LNCAP (cell line): ENCODE results near the gene ERICH6B.

ENCODE experiments used
- TF ChIP-seq, protein P1 (sequence below): fragments of 450-650 bp; IDR thresholded peaks from 2 replicates; pipeline ENCODE4 v1.5.1; 2017; ENCODE audit warnings: mild to moderate bottlenecking

ERICH6B gene

DNA sequence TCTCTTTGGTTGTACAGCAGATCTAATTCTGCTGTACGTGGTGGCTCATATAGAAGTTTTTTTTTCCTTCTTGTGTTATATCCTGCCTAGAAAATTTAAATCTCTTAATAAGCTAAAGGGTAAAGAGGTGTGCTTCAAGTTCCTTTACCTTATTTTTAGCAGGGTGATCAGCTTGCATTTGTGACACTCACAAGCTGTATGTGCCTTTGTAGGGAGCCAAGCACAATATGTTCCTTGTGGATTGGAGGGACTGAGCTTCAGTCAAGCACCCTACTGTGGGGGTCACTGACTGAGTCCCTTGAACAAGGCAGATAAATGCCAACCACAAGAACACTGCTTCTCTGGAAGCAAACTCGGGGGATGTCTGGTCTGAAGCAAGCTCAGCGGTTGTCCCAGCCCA, 12.6 kb upstream of the ERICH6B start:
- TF ChIP-seq, protein P1, sequence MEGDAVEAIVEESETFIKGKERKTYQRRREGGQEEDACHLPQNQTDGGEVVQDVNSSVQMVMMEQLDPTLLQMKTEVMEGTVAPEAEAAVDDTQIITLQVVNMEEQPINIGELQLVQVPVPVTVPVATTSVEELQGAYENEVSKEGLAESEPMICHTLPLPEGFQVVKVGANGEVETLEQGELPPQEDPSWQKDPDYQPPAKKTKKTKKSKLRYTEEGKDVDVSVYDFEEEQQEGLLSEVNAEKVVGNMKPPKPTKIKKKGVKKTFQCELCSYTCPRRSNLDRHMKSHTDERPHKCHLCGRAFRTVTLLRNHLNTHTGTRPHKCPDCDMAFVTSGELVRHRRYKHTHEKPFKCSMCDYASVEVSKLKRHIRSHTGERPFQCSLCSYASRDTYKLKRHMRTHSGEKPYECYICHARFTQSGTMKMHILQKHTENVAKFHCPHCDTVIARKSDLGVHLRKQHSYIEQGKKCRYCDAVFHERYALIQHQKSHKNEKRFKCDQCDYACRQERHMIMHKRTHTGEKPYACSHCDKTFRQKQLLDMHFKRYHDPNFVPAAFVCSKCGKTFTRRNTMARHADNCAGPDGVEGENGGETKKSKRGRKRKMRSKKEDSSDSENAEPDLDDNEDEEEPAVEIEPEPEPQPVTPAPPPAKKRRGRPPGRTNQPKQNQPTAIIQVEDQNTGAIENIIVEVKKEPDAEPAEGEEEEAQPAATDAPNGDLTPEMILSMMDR = no peak

DNA sequence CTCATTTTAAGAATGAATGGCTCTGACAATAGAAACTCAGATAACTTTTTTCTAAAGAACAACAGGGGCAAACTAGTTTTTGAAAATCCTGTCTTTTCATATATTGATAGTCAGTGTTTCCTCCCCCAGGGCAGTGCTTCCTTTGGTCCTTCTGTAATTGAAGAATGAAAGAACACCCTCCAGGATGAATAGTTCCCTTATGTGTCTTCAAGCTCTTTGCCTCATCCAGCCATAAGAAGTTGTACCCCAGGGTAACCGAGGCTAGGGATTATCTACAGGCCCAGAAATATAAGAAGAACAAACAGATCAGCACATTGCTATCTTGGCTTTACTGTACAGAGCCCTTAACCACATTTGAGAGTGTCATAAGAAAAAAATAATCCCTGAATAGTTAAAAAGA, 12.1 kb upstream of the ERICH6B start:
- TF ChIP-seq, protein P1 = no peak

DNA sequence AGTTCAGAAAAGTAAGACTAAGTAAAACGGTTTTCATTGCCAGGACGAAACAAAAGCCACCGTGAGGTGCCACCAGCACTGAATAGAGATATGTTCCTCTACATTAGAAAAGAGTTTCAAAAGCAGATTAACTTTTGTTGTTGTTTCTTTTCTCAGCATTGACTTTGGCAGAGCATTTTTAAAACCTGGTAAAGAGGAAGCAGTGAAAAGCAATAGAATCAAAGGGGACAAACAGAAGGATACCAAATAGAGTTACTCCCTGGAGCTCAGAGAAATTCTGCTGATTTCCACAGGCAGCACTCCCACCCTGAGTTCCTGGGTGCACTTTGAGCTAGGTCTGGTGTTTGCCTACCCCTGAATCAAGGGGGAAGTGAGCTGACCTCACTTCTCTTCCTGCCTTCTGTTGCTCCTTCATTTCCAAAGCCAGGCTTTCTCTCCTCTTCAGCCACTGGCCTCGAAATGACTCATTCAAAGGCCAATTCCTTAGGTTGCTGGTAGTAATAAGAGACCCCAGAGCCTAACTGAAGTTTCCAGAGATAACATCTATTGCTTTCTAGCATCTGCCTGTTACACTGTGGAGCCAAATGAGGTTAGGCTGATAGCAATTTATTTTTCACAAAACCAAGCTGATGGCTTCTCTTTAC, 11.3 kb upstream of the ERICH6B start:
- TF ChIP-seq, protein P1 = no peak

DNA sequence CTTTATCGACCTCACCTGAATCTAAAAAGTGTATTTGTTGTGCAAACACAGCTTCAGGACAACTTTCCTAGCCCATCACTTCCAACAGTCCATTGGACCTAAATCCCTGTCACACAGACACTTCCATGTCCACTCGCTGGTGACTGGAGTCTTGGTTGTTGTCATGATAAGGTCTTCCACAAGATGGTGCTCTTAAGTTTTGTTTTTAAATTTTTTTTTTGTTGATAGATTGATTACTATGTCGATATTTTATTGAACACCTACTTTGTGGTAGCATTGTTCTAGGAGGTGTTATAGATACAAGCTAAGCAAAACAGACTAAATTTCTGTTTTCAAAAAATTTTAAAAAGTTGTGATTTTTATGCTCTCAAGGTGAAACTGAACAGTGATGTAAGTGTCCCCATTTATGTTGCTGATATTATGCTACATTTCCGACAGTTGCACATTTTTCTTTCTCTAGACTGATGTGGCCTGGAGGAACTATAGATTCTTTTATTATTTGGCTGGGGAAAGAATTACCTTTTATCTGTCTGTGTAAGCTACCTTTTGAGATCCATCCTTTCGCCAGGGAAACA, 8.1 kb upstream of the ERICH6B start:
- TF ChIP-seq, protein P1 = peak; percentile 52

DNA sequence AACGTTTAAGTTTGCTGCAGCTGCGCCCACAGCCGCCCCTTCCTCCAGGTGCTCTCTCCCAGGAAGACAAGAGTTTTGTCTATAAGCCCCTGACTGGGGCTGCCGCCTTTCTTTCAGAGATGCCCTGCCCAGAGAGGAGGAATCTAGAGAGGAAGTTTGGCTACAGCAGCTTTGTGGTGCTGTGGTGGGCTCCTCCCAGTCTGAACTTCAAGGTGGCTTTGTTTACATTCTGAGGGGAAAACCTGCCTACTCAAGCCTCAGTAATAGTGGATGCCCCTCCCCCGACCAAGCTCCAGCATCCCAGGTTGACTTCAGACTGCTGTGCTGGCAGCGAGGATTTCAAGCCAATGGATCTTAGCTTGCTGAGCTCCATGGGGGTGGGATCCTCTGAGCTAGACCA, 6.4 kb upstream of the ERICH6B start:
- TF ChIP-seq, protein P1 = no peak

DNA sequence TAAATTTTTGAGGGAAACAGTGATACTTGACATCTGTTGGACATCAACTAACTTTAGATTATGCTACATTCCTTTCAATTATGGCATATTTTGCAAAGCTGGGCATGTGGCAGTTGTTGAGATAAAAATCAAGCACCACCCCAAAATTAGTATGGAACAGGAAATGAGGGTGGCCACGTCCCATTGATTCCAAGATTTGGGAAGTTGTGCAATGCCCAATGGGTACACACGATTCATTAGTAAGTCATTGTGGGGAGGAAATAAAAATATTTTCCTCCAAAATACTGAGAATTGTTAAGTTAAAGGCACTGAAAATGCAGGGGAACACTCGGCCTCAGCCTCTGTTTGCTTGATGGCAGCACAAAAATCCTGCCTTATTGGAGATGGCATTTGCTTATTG, 7.6 kb downstream of the ERICH6B start:
- TF ChIP-seq, protein P1 = no peak

DNA sequence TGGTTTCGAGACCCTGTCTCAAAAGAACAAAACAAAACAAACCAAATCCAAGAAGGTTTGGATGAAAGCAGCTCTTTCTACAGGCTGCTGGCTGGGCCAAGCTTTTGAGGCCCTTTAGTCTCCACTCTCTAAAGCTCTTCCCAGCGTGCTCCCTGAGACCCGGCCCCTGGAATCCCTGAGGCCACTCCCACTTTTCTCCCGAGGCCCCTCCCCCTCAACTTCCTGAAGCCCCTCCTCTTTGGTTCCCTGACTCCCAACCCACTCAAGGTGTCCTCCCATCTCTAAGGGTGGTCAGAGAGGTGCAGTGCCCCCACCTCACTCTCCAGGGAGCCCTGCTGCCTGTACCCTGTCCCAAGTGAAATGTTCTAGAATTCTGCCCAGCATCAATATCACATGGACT, 10.6 kb downstream of the ERICH6B start:
- TF ChIP-seq, protein P1 = no peak
